Melanocyte of skin (primary cell): ENCODE data around the gene CAPN2. TPM values are rescaled to one million over a fixed set of nuclear protein-coding genes. Genes with fewer than 3 reads are reported as not detected.

Experiments
- small RNA-seq, 2 donors: library from RNA; depleted of rRNA; stranded (forward); fragments of <200 nt; gene quantifications; one replicate each; pipeline ENCODE3, GENCODE V24; 2012
- total RNA-seq, 2 donors: library from RNA; depleted of rRNA; stranded (reverse); fragments of >200 nt; gene quantifications; 2 replicates each; pipeline ENCODE4 v1.2.3, GENCODE V29; 2012

Gene CAPN2
- total RNA-seq, result 100 to 1,000 TPM; 111 to 185 TPM

GRCh38 chr1:223712194-223712849 is at the start of gene CAPN2:
Gene CAPN2, plus strand, starts transcription at chr1:223712539. Its CDS starts 102 bp downstream, at chr1:223712641.

GRCh38 chr1:223665592-223666312 is 46.6 kb upstream of the CAPN2 start, which contains the start of gene CAPN8:
Gene CAPN8, minus strand, starts transcription at chr1:223665701. Its CDS starts 55 bp downstream, at chr1:223665646.

Small RNAs within 50 kb of the gene (small RNA-seq; reads per million reads assigned to genes)
- 0 reads per million in 2 donors for gene RNU6-1248P

Other genes with a start within 250 kb of the CAPN2 start
- gene CAPN8, start 46.8 kb upstream of the CAPN2 start, total RNA-seq, result under 1 TPM in 1 of 2 donors, not detected in 1; 0.34 TPM
- gene TP53BP2, start 133.4 kb downstream of the CAPN2 start, total RNA-seq, result 10 to 100 TPM; 48.2 to 53.3 TPM